Measurements from ENCODE around the gene ESRP2.

GRCh38 chr16:68235108-68235886 lies 630 bp downstream of the ESRP2 start:
- TF ChIP-seq, protein P1, sequence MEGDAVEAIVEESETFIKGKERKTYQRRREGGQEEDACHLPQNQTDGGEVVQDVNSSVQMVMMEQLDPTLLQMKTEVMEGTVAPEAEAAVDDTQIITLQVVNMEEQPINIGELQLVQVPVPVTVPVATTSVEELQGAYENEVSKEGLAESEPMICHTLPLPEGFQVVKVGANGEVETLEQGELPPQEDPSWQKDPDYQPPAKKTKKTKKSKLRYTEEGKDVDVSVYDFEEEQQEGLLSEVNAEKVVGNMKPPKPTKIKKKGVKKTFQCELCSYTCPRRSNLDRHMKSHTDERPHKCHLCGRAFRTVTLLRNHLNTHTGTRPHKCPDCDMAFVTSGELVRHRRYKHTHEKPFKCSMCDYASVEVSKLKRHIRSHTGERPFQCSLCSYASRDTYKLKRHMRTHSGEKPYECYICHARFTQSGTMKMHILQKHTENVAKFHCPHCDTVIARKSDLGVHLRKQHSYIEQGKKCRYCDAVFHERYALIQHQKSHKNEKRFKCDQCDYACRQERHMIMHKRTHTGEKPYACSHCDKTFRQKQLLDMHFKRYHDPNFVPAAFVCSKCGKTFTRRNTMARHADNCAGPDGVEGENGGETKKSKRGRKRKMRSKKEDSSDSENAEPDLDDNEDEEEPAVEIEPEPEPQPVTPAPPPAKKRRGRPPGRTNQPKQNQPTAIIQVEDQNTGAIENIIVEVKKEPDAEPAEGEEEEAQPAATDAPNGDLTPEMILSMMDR (IDR thresholded peaks at IDR 0.05) = peak; percentile 67
- no peak for TF ChIP-seq REST (IDR thresholded peaks at IDR 0.05; ENCODE audit: insufficient read depth in 1 of 2, low read depth in 2 of 2, low read length in 1 of 2)
- peak; percentile 36; the same call in 1 of the 2 replicates for TF ChIP-seq SIN3A (IDR thresholded peaks at IDR 0.05; ENCODE audit: borderline replicate concordance, insufficient read depth, low read depth, low read length)
